ENCODE measurements around the gene CNOT10.

DNA sequence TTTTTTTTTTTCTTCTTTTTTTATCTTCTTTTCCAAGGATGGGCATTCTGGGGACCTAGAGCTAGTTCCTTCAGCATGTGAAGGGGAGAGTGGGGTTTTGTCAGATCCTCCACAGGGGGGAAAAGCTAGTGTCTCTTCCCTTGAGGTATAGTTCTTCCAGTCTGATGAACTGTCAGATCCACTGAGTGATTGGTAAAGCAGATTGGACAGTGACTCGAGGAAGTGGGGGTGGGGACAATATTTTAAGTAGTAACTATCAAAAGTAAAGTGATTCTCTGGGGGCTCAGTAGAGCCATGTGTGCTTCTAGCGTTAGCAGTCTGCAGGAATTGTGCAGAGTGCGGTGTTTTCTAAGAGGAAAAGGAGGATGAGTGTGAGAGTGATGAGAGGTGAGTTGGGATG lies 70.8 kb downstream of the CNOT10 start:
- TF ChIP-seq CEBPB (IDR thresholded peaks at IDR 0.05): no peak
- no peak for TF ChIP-seq TAF1 (IDR thresholded peaks at IDR 0.05; ENCODE audit: low read depth)
